NOMO-1 treated with dmso at 0.1 percent for 144 hours (cell line): ENCODE data around the gene TEX11.

Source experiments
- DNase-seq: peaks from one replicate; lab custom pipeline; 2025; ENCODE audit not compliant: unreplicated experiment; lab: John Stamatoyannopoulos, UW

The TEX11 gene

DNA sequence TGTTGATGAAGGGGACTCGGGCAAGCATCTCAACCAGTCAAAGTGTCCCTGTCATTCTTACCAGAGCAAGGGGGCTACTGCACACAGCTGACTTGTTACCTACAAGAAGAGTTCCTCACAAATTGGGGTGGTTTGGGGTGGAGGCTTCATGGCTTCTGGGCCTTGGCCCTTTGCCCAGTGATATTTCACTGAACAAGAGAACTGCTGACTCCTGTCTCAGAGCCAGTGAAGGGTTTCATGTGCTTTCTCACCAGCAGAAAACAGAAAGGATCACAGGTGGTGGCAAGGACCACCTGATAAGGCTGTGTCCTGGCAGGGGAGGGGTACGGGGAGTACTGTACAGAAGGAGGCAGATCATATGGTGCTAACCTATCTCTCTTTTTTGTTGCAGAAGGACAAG is 410.4 kb downstream of the TEX11 start:
- no peak for DNase-seq

DNA sequence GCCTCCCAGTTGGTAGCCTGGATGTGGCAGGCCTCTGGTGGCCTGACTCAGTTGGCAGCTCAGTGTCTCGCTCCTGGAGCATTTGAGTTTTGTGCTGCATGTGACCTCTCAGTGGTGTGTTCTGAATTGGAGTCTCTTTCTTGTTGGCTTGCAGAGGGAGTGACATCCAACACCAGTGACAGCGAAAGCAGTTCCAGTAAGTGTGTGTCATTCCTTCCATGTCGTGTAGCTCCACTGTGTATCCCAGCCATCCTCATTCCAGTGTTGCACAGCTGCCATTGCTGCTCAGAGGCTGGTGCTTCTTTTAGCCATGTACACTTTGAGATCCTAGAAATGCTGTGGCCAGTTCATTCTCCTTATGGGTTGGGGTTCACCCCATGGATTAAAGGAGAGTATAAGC is 411.5 kb downstream of the TEX11 start:
- DNase-seq: no peak

DNA sequence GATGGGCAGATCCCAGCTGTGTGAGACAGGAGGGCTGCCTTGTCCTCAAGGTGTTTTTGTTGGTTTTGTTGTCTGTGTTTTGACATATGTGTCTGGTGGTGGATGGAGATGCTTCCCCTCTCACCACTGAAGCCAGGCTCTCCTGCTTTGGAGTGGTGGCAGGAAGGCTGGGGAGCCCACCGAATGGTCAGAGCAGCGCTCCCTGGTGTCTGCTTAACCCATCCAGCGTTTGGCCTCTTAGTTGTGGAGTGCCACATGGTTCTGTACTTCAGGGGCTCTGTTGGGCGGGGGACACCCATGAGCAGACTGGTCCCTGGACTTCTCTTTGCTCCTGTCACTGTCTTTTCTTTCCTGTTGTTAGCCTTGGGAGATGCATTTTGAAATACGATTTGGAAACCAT is 412.0 kb downstream of the TEX11 start:
- no peak for DNase-seq

DNA sequence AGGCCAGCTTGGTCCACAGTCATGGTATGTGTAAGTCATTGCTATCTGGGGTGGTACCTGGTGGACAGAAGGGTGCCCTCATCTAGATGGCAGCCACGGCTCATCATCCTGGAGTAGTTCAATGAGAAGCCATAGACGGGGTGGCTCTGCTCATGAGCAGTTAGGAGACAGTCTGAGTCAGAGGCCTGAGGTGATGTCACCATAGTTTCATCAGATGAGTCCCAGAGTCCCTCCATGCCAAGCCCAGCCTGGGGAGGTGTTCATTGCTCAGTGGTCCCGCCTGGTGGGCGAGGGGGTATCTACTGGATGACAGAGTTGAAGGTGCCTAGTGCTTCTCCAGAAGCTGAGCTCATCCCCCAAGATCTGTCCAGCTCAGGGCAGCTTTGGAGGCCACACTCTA is 414.1 kb downstream of the TEX11 start:
- no peak for DNase-seq

DNA sequence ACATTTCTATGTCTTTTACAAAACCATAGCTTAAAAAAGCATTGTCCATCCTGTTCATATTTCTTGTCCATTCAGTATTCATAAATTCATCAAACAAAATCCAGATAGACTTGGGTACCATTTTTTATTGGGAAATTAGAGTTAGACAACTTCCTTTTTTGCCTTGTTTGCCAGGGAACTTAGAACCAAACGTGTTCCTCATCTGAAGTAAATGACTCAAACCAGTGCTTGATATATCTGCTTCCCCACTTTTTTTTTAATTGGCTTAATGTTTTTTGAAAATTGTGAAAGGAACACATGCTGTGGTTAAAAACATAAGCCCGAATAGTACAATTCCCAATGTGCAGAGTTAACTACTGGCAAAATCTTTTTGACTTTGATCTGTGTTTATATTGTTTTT is 419.7 kb downstream of the TEX11 start:
- DNase-seq: no peak

DNA sequence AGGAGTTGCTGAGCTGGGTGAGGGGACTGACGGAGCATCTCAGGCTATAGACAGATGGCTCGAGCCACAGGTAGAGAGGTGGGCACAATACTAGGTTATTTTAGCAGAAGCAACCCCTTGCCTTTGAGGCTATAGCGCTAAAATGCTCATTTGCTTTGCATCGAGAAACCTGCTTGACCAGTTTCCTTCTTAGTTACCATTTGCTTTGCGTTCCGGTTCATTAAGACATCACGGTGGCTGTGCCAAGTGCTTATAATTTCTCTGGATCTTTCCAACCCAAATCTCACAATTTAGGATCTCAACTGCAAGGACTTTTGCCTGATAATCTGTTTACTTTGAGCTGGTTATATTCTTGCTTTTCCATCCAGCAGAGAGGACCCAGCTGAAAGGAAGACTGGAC is 423.0 kb downstream of the TEX11 start:
- DNase-seq: no peak

DNA sequence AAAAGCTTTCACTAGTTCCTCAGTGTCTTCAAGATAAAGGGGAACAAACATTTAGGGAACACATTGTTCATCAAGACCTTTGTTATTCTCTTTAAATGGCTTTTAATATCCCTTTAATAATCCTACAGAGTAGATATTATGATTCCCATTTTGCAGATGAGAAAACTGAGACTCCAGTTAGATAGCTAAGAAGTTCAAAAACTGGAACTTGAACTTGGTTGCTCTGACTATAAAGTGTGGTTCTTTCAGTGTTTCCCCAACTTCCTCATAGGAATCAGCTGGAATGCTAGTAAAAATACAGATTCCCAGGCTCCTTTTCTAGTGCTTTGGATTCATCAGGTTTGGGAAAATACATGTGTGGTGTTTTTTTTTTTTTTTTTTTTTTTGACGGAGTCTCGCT is 426.2 kb downstream of the TEX11 start:
- DNase-seq: no peak

DNA sequence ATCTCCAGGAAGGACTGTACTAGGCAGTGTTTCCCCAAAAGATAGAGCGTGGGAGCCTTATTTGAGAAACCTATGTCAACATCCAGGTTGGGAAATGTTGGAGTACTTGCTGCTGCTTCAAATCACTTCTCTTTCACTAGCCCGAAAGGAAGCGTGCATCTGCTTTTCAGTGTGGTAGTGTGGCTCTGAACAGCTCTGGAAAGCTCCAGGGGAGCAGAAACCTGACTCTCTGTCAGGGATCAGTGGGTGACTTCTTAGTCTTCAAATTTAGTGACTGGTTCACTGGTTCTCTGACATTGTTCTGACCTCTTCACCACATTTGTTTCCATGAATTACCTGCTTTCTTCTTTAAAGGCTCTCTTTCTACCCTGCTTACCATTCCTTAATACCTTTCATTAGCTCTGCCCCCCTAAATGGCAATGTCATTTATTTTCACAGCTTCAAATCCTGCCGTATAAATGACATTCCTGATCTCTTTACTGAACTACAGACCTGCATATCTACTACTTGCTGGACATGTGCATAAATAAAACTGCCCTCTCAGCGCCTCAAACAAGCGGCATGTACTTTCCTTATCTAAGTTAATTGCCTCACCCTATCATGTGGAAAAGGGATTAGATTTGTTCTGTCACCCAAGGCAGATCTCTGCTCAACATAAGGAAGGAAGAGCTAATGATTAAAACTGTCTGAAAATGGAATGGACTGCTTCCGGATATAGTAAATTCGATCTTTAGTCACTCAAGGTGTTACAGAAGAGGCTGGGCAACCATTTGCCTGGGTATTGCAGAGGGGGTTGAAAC is 426.8 kb downstream of the TEX11 start:
- no peak for DNase-seq

DNA sequence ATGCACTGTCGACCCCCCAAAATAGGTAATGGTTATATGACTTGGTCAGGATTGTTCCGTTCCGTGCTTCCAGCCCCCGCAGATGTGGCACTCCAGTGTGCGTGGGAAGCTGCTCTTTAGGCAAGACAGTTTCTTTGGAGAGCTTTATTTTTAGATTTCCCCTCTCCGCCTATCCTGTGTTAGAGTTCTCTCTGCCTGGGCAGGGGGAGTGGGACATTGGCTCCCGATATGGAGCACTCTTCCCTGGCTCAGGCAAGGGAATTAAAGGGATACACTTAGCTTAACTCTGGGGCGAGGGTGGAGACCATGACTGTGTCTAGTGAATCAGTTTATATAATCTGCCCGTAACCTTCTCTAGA is 427.9 kb downstream of the TEX11 start:
- DNase-seq: no peak

DNA sequence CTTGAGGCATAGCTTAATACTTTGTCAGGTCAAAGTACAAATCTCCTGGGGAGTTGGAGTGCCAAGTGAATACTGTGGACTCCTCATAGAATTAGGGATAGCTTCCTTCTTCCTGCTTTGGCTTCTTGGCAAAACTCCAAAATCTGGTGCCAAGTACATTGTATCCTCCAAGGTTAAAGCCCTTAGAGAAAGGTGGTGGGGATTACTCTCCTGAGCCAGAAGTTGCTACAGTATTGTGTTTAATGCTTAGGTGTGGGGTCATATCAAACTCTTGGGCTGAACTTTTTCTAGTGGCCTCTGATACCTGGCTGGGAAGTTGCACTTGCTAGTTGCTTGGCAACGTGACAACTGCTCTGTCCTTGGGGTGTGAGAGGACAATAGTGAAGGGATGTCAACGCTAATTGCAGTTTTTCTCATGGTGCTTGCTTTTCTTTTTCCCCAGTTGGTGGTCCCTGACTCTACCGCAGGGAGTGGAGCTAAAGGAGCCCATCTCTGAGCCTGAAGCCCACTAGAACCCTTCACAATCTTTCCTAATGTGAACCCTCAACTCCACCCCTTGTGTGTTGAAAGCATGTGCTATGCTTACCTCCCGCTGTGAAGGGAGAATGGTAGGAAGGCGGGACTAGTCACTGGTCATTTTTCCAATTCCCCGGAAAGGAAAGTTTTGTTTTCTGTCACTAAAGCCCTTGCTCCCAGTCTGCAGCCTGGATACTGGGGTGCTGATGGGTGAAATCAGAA is 428.4 kb downstream of the TEX11 start:
- DNase-seq: no peak

DNA sequence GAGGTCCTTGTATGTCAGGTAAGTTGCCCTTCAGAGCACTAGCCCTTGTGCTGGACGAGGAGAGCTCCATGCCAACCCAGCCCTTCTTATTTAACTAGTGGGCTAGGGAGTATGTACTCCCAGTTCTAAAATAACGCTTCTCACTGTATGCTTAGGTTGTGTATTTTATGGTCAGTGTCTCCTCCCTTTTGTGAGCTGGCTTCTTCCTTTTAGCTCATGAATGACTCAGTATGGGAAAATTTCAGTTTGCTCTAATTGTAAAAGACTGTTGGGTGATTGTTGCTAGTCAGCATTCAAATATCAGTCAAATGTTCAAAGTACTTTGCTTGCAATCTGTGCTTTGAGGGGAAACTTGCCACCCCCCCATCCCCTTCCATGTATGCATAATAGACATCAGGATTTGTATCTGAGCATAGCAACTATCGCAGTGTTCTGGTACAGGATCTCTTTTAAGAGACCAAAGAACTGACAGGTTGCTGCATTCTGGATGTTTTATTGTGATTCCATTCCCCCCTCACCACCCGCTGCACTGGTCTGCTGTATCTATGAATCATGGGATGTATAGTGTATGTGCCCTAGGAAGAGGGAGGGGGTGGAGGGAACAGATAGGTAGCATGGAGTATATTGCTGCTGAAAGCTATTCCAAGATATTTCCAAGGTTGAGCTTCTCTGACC is 429.1 kb downstream of the TEX11 start:
- no peak for DNase-seq
